ENCODE measurements around the gene SYCP3. TPM values are rescaled to one million over a fixed set of nuclear protein-coding genes. Genes with fewer than 3 reads are reported as not detected.

SYCP3 gene
- total RNA-seq, 1 experiment from 2014 or later, result 0.31 TPM

DNA sequence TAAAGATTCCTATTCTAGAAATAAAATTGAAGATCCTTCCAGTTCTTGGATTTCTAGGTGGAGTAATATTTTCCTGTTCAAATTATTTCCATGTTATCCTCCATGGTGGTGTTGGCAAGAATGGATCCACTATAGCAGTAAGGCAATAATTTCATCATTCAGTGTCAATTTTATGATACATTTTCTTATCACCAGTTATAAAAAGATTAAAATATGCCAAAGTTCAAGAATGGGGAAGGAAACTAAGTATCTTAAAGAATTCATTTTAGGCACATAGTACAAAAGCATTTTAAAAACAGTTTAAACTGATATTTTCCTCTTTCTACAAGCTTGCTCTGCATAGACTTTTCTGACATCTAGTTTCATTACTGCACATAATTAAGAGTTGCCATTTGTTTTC is 19.1 kb downstream of the SYCP3 start:
- Mint-ChIP-seq H3K36me3 (ENCODE audit: insufficient read depth in 1 of 3, low read depth in 3 of 3) (no peaks in the 10 kb centered on the region), H3K27ac (no peak overlapping the region), H3K27me3 (ENCODE audit: low read depth) (no peaks in the 10 kb centered on the region), H3K4me3 (no peak overlapping the region), H3K9me3 (no peaks in the 10 kb centered on the region), H3K4me1 (no peaks in the 10 kb centered on the region)
- Histone ChIP-seq H3K14ac (ENCODE audit: insufficient read depth, low read length) (no peak overlapping the region), H4K20me1 (ENCODE audit: control insufficient read depth, insufficient read depth, insufficient read length) (no peaks in the 10 kb centered on the region), H3K4me1 (ENCODE audit: insufficient read depth, low read length) (no peaks in the 10 kb centered on the region), H4K5ac (ENCODE audit: insufficient read length, low read depth, low read length) (no peak overlapping the region), H2BK15ac (ENCODE audit: low read depth, low read length) (no peak overlapping the region), H3K4ac (ENCODE audit: low read depth, low read length) (no peak overlapping the region), H2AK5ac (ENCODE audit: insufficient read length, low read length) (no peak overlapping the region), H3K23ac (ENCODE audit: insufficient read length, low read depth, low read length) (no peak overlapping the region), H3K18ac (ENCODE audit: insufficient read length, low read depth, low read length) (no peak overlapping the region), H3K9ac (ENCODE audit: extremely low read depth, insufficient read length, low read length) (no peak overlapping the region), H3K27me3 (ENCODE audit: insufficient read depth, low read length) (no peaks in the 10 kb centered on the region), H3K27ac (ENCODE audit: insufficient read length, low read depth, low read length) (no peak overlapping the region), H4K8ac (replicated peaks; ENCODE audit: insufficient read length, low read depth, low read length) (no peak overlapping the region), H2BK120ac (ENCODE audit: low read depth, low read length, poor library complexity, severe bottlenecking) (no peak overlapping the region), H2AFZ (ENCODE audit: low read length) (no peak overlapping the region), H2BK5ac (ENCODE audit: insufficient read length, low read length) (no peak overlapping the region), H3K23me2 (ENCODE audit: insufficient read length, low read depth, low read length, poor library complexity, severe bottlenecking) (no peaks in the 10 kb centered on the region), H4K91ac (ENCODE audit: insufficient read length, low read depth, low read length) (no peak overlapping the region), H3K4me2 (ENCODE audit: insufficient read depth, insufficient read length, low read length) (no peak overlapping the region), H2BK12ac (ENCODE audit: insufficient read length, low read depth, low read length) (no peak overlapping the region), H3K79me2 (ENCODE audit: insufficient read depth, low read length) (no peaks in the 10 kb centered on the region), H3T11ph (ENCODE audit: low read length) (no peak overlapping the region), H3K9me3 (ENCODE audit: control insufficient read depth, low read depth, low read length) (no peaks in the 10 kb centered on the region), H3K56ac (ENCODE audit: insufficient read length, low read depth, low read length) (no peak overlapping the region), H3K79me1 (ENCODE audit: insufficient read depth, low read depth, low read length, poor library complexity, severe bottlenecking) (no peaks in the 10 kb centered on the region), H2BK20ac (ENCODE audit: low read depth, low read length, poor library complexity, severe bottlenecking) (no peak overlapping the region)
- no peak for DNase-seq
- TF ChIP-seq, protein P1, sequence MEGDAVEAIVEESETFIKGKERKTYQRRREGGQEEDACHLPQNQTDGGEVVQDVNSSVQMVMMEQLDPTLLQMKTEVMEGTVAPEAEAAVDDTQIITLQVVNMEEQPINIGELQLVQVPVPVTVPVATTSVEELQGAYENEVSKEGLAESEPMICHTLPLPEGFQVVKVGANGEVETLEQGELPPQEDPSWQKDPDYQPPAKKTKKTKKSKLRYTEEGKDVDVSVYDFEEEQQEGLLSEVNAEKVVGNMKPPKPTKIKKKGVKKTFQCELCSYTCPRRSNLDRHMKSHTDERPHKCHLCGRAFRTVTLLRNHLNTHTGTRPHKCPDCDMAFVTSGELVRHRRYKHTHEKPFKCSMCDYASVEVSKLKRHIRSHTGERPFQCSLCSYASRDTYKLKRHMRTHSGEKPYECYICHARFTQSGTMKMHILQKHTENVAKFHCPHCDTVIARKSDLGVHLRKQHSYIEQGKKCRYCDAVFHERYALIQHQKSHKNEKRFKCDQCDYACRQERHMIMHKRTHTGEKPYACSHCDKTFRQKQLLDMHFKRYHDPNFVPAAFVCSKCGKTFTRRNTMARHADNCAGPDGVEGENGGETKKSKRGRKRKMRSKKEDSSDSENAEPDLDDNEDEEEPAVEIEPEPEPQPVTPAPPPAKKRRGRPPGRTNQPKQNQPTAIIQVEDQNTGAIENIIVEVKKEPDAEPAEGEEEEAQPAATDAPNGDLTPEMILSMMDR (conservative IDR thresholded peaks at IDR 0.05), result no peak
